ENCODE results near the gene SSBP4. TPM values are rescaled to one million over a fixed set of nuclear protein-coding genes. Genes with fewer than 3 reads are reported as not detected.

The SSBP4 gene
- total and polyA plus RNA-seq, 9 of the 15 experiments (the other 6 are each of a cell fraction or from before 2014, with no cell fraction given): 1.1 to 189 (median 39.0) TPM

- peak; percentile 55; the same call in 1 of the 2 replicates for TF ChIP-seq HNRNPL (IDR thresholded peaks at IDR 0.05; ENCODE audit: low read depth, low read length)
- 0 out of 2 replicates have a peak, but pooled peaks have one; percentile 43 for TF ChIP-seq POLR2AphosphoS5 (IDR thresholded peaks at IDR 0.05; ENCODE audit: control insufficient read depth, insufficient read depth, low read depth, low read length)
- peak; percentile 74; the same call in 1 of the 2 replicates for TF ChIP-seq RNF2 (IDR thresholded peaks at IDR 0.05)
- TF ChIP-seq ZNF395 (CRISPR knock-in tag; IDR thresholded peaks at IDR 0.05): peak; percentile 71; the same call in 1 of the 2 replicates
- TF ChIP-seq SMARCC2 (IDR thresholded peaks at IDR 0.05; ENCODE audit: low read depth): 0 out of 2 replicates have a peak, but pooled peaks have one; percentile 51
- TF ChIP-seq ZBED1 (IDR thresholded peaks at IDR 0.05): no peak
- peak; percentile 45 for TF ChIP-seq SAP30 (IDR thresholded peaks at IDR 0.05; ENCODE audit: borderline replicate concordance, insufficient read depth, low read depth, low read length, poor library complexity, severe bottlenecking)
- no peak for TF ChIP-seq BACH1 (tag; IDR thresholded peaks at IDR 0.05)
- TF ChIP-seq, protein P1, sequence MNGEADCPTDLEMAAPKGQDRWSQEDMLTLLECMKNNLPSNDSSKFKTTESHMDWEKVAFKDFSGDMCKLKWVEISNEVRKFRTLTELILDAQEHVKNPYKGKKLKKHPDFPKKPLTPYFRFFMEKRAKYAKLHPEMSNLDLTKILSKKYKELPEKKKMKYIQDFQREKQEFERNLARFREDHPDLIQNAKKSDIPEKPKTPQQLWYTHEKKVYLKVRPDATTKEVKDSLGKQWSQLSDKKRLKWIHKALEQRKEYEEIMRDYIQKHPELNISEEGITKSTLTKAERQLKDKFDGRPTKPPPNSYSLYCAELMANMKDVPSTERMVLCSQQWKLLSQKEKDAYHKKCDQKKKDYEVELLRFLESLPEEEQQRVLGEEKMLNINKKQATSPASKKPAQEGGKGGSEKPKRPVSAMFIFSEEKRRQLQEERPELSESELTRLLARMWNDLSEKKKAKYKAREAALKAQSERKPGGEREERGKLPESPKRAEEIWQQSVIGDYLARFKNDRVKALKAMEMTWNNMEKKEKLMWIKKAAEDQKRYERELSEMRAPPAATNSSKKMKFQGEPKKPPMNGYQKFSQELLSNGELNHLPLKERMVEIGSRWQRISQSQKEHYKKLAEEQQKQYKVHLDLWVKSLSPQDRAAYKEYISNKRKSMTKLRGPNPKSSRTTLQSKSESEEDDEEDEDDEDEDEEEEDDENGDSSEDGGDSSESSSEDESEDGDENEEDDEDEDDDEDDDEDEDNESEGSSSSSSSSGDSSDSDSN (IDR thresholded peaks at IDR 0.05; ENCODE audit: borderline replicate concordance in 1 of 2, low read depth in 2 of 2, low read length in 2 of 2): 0 out of 4 replicates have a peak, but pooled peaks have one; percentile 15 to 51
- TF ChIP-seq POLR2A (conservative IDR thresholded peaks at IDR 0.05): peak; percentile 13; the same call in 1 of the 2 replicates
- no peak for TF ChIP-seq ZNF431 (CRISPR knock-in tag; IDR thresholded peaks at IDR 0.05)
- 0 out of 2 replicates have a peak, but pooled peaks have one; percentile 11 for TF ChIP-seq DEAF1 (CRISPR knock-in tag; IDR thresholded peaks at IDR 0.05)
- peak; percentile 34; the same call in 1 of the 2 replicates for TF ChIP-seq CBFA2T2 (conservative IDR thresholded peaks at IDR 0.05)
- TF ChIP-seq PATZ1 (CRISPR knock-in tag; IDR thresholded peaks at IDR 0.05; ENCODE audit: borderline replicate concordance): 0 out of 2 replicates have a peak, but pooled peaks have one; percentile 61
- TF ChIP-seq RCOR1 (IDR thresholded peaks at IDR 0.05; ENCODE audit: borderline replicate concordance in 1 of 2, low read depth in 2 of 2, low read length in 2 of 2): peak in 1 of 2 experiments; percentile 71; a peak in 3 of 4 replicates
- no peak for TF ChIP-seq NKRF (IDR thresholded peaks at IDR 0.05; ENCODE audit: borderline replicate concordance)
- no peak for TF ChIP-seq SRSF9 (IDR thresholded peaks at IDR 0.05; ENCODE audit: borderline replicate concordance, low read depth, low read length)
Measured at GRCh38 chr19:18438331-18439024, 19.3 kb downstream of the SSBP4 start (continued).

All from K562 (cell line).